ENCODE data around the gene SLC9A6. TPM values are rescaled to one million over a fixed set of nuclear protein-coding genes. Genes with fewer than 3 reads are reported as not detected.

Gene SLC9A6
- polyA plus RNA-seq, 3 donors, result 5.8 to 15.7 (median 14.2) TPM

- Histone ChIP-seq H4K20me1 (ENCODE audit: insufficient read depth, low read length) (no peaks in the 10 kb centered on the region), H3K9ac (ENCODE audit: insufficient read depth, low read length, poor library complexity, severe bottlenecking) (no peak overlapping the region), H3K79me2 (ENCODE audit: insufficient read depth, low read length) (no peaks in the 10 kb centered on the region), H2AFZ (ENCODE audit: insufficient read depth, low read depth, low read length, poor library complexity, severe bottlenecking) (no peak overlapping the region), H3K27ac (ENCODE audit: low read depth in 1 of 2, low read length in 2 of 2) (no peak overlapping the region), H3K36me3 (replicated peaks in 1 of 2; ENCODE audit: control insufficient read depth in 1 of 2, insufficient read depth in 2 of 2, low read length in 2 of 2) (no peaks in the 10 kb centered on the region), H3K9me3 (replicated peaks in 1 of 2; ENCODE audit: control insufficient read depth in 1 of 2, insufficient read depth in 1 of 2, low read length in 2 of 2) (no peaks in the 10 kb centered on the region), H3K27me3 (ENCODE audit: control insufficient read depth in 2 of 2, insufficient read depth in 2 of 2, low read length in 2 of 2) (no peaks in the 10 kb centered on the region), H3K4me1 (ENCODE audit: control insufficient read depth in 1 of 2, insufficient read depth in 2 of 2, low read length in 2 of 2) (peaks cover 19 to 20% of the 10 kb centered on the region in 2 donors), H3K4me2 (replicated peaks; ENCODE audit: extremely low read depth, low read length, poor library complexity, severe bottlenecking) (no peak overlapping the region), H3K4me3 (replicated peaks in 1 of 3; ENCODE audit: low read depth in 2 of 3, low read length in 3 of 3) (no peak overlapping the region)
- no peak for TF ChIP-seq CTCF (IDR thresholded peaks at IDR 0.05)
- H3K36me3 Mint-ChIP-seq, result no peaks in the 10 kb centered on the region
- no peaks in the 10 kb centered on the region for H3K9me3 Mint-ChIP-seq
- peak; percentile 1 to 12 (median 7) for DNase-seq
- peaks cover 0 to 8% (median 0%) of the 10 kb centered on the region in 3 donors for H3K27me3 Mint-ChIP-seq (ENCODE audit: low read depth in 3 of 3)
- H3K4me3 Mint-ChIP-seq, result no peak overlapping the region
- H3K27ac Mint-ChIP-seq, result no peak overlapping the region
- WGBS (ENCODE audit: insufficient coverage), result 100% methylated on average over 1 of the region's 7 CpGs
- intact Hi-C loops (cut with micrococcal nuclease), result no loop called here
- H3K4me1 Mint-ChIP-seq, result peaks cover 22% of the 10 kb centered on the region
Measured at GRCh38 chrX:136063340-136064079, 78.3 kb downstream of the SLC9A6 start.

GRCh38 chrX:136064661-136065043 lies 79.4 kb downstream of the SLC9A6 start:
- no peak overlapping the region for H3K9ac ChIP-seq (ENCODE audit: insufficient read depth, low read length, poor library complexity, severe bottlenecking)
- TF ChIP-seq CTCF (IDR thresholded peaks at IDR 0.05), result no peak

More at GRCh38 chrX:136064661-136065043, 79.4 kb downstream of the SLC9A6 start:
- Mint-ChIP-seq H3K4me1 (peaks cover 22% of the 10 kb centered on the region), H3K9me3 (no peaks in the 10 kb centered on the region), H3K4me3 (peak overlapping the region in 1 of 2 donors; percentile 21), H3K27me3 (ENCODE audit: low read depth in 3 of 3) (peaks cover 0 to 8% (median 2%) of the 10 kb centered on the region in 3 donors), H3K36me3 (no peaks in the 10 kb centered on the region), H3K27ac (peak overlapping the region in 1 of 7 donors; percentile 23)
- no CpG with 5 or more reads among the region's 3 CpGs for WGBS (ENCODE audit: insufficient coverage)
- no peaks in the 10 kb centered on the region for H3K36me3 ChIP-seq (replicated peaks in 1 of 2; ENCODE audit: control insufficient read depth in 1 of 2, insufficient read depth in 2 of 2, low read length in 2 of 2)
- H3K79me2 ChIP-seq (ENCODE audit: insufficient read depth, low read length), result no peaks in the 10 kb centered on the region
- no peak overlapping the region for H3K4me3 ChIP-seq (replicated peaks in 1 of 3; ENCODE audit: low read depth in 2 of 3, low read length in 3 of 3)
- intact Hi-C loops (cut with micrococcal nuclease), result no loop called here
- H3K4me2 ChIP-seq (replicated peaks; ENCODE audit: extremely low read depth, low read length, poor library complexity, severe bottlenecking), result no peak overlapping the region
- no peak for DNase-seq
- no peak overlapping the region for H2AFZ ChIP-seq (ENCODE audit: insufficient read depth, low read depth, low read length, poor library complexity, severe bottlenecking)
- no peak overlapping the region for H3K27ac ChIP-seq (ENCODE audit: low read depth in 1 of 2, low read length in 2 of 2)
- H4K20me1 ChIP-seq (ENCODE audit: insufficient read depth, low read length), result no peaks in the 10 kb centered on the region
- H3K27me3 ChIP-seq (ENCODE audit: control insufficient read depth in 2 of 2, insufficient read depth in 2 of 2, low read length in 2 of 2), result no peaks in the 10 kb centered on the region
- H3K4me1 ChIP-seq (ENCODE audit: control insufficient read depth in 1 of 2, insufficient read depth in 2 of 2, low read length in 2 of 2), result peaks cover 19 to 20% of the 10 kb centered on the region in 2 donors
- H3K9me3 ChIP-seq (replicated peaks in 1 of 2; ENCODE audit: control insufficient read depth in 1 of 2, insufficient read depth in 1 of 2, low read length in 2 of 2), result no peaks in the 10 kb centered on the region

Data from CD14-positive monocyte (primary cell).